Measurements from ENCODE around the gene MICU1.
A peak's percentile ranks its signal among the peaks of the same experiment; 100 is the strongest.

The MICU1 gene

DNA sequence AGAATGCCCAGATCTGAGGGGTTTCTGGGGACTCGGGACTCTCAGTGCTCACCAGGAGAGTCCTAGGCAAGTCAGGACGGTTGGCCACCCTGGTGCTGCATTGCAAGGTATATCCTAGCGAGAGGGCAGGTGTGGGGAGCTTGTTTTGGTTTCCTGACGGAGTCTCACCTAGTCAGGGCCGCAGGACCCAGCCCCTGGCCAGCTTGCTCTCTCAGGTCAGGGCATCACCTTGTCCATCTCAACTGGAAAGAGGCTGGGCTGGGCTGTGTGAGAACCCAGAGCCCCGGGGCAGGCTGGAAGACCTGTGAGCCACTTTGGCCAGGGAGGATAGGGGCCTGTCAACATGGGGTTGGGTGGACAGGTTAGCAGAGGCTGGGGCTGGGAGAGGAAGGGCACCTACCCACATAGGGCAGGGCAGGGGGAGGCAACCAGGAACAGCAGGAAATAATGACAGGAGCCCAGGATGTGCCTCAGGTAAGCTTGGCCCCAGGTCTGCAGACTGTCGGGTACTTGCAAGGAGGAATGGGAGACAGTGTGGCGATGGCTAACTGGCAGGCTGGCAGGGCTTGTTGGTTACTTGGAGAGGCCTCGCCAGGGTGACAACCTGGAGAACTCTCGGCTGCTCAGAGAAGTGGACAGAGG is 302.6 kb downstream of the MICU1 start:
- no peak for DNase-seq

GRCh38 chr10:72322280-72323058 is 303.4 kb downstream of the MICU1 start:
- DNase-seq: no peak

DNA sequence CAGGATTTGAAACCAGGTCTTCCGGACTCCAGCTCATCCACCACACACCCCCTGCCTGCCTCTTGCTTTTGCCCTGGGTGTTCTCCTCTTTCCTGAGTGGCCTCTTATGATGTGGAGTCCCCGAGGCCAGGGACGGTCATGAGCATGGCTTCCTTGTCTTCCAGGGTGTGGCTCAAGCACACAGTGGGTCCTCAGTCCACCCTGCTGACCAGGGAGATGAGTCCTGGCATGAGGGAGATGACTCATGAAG is 303.9 kb downstream of the MICU1 start:
- DNase-seq: no peak

- no peak for DNase-seq
Measured at GRCh38 chr10:72321248-72322029, 304.4 kb downstream of the MICU1 start.

DNA sequence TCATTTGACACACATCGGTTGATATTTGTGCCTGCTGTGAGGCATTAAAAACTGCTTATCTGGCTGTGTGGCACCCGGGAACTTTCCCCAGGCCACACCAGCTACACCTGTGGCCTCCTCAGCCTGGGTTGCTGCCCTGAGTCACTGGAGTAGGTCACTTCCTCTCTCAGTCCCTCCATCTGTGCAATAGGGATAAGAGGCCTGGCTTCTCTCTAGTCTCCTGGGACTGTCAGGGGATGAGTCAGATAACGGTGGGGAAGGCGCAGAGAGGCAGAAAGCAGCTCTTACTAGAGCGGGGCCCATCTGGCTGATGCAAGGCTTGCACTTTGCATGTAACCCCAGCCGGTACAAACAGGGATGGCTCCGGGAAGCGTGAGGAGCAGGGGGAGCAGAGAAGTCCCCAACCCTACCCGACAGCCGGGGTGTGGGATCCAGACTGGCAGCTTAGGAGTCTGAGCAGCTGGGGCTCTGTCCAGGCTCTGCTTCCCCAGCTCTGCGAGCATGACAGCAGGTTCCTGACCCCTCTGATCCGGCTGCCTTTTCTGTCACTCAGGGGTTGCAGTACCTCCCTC is 305.1 kb downstream of the MICU1 start:
- DNase-seq: peak; percentile 100

DNA sequence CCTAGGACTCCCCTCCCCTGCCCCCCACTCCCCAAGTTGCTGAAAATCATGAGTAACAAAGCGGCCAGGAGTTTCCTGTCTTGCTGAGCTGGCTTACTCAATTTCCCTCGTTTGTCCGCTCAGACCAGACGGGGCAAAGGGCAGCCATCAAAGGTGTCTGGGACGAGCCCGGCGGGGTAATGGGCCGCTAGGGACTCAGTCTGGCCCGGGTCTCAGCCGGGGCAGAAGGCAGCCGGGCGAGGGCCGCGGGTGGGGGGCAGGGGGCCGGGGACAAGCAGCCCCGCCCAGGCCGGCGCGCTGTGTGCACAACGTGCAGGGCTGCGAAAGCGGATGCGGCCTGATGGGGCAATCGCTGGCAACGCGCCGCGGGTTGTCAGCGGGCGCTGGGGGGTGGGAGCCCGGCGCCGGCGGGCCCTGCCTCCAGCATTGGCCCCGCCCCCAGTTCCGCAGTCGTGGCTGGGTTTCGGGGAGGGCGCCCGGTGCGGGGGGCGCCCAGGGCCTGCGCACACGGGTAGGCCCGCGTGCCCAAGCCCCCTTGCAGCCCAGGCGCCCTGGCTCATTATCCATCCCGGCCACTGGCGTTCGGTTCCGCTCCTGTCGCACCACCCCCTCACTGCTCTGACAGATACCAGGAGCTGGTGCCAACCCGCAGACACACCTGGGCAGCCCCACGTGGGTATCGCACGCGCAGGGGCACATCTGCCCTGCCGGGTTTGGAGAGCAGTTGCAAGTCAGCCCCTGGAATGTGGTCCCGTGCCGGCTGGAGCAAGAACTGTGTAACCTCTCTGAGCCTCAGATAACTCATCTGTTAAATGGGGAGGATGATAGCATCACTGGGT is 306.2 kb downstream of the MICU1 start:
- peak; percentile 91 for DNase-seq

- DNase-seq: peak; percentile 38 to 43
Measured at GRCh38 chr10:72318418-72319262, 307.2 kb downstream of the MICU1 start.
